Activated CD8-positive, alpha-beta memory T cell treated with anti-CD3 and anti-CD28 coated beads for 1 hour (primary cell): ENCODE results near the gene SLC9A9.
"Not testable (repeated sequence)": the region's sequence is repeated elsewhere in the genome, so short reads cannot be mapped to it uniquely, and the experiment has no call there.

Experiments
- DNase-seq, 2 donors: peaks; one replicate each; pipeline ENCODE4 v3.0.0-alpha.2; 2020; ENCODE audit warnings: low read depth in 1 of 2; ENCODE audit errors: extremely low read depth in 1 of 2

SLC9A9 gene

GRCh38 chr3:143478115-143478693, 370.1 kb downstream of the SLC9A9 start:
- no peak for DNase-seq

DNA sequence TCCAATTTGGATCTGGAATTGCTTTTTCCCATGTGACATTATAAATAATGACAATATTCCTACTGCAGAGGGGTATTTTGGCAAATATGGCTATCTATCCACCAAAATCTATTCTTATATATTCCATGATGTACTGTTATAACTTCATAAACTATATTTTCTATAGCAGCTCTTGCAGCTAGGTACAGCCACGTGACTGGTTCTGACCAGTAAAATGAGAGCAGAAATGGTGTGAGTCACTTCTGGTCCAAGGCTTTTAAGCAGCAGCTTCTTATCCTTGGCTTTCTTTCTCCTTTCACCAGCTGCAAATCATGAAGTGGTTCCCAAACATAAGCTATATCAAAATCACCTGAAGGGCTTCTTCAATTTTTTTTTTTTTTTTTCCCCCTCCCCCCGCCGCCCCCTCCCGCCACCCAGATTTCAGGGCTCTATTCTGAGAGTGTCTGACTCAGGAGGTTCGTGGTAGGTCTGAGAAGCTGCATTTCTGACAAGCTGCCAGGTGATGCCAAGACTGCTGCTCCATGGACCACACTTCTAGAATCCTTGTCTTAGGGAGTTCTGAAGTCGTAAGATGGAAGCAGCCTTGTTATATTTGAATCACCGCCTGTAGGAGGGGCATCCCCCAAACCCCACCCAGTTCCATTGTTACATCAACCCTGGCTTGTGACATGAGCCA, 371.2 kb downstream of the SLC9A9 start:
- DNase-seq, result no peak

GRCh38 chr3:143475981-143476380, 372.3 kb downstream of the SLC9A9 start:
- DNase-seq, result no peak

- no peak for DNase-seq
Observed at GRCh38 chr3:143472731-143473523, 375.3 kb downstream of the SLC9A9 start.

DNA sequence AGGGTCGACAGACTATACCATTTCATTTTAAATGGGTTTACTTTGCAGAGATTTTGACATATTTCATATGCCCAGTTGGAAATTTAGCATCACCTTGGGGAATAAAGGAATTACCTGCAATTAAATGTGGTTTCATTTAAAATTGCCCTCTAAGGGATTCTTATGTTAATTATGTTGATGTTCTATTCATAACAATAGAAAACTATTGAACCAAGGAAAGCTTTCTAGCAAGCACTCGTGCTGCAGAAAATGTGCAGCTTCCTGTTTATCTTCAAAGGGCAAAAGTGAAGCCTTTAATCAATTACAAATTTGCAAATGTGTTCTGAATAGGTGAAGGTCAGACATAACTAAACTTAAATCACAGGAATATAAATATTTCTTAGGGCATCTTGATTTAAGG, 376.6 kb downstream of the SLC9A9 start:
- DNase-seq, result no peak

DNA sequence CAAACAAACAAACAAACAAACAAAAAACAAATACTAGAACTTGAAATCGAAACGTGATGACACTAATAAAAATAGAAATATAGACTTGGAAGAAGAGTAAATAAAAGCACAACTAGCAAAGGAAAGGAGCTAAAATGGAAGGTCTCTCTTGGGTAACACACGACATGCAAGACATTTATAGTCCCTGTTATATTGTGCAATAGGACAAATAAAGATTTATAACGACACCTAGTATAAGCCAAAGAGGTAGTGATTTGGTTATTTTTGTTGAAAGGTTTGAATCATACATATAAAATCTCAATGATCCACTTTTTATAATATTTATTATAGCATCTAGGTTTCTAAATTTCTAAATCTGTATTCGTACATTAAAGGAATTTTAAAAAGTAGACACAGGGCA, 379.1 kb downstream of the SLC9A9 start:
- no peak for DNase-seq

- DNase-seq, result no peak
Observed at GRCh38 chr3:143465666-143466065, 382.6 kb downstream of the SLC9A9 start.

GRCh38 chr3:143464850-143465249, 383.4 kb downstream of the SLC9A9 start:
- no peak for DNase-seq

DNA sequence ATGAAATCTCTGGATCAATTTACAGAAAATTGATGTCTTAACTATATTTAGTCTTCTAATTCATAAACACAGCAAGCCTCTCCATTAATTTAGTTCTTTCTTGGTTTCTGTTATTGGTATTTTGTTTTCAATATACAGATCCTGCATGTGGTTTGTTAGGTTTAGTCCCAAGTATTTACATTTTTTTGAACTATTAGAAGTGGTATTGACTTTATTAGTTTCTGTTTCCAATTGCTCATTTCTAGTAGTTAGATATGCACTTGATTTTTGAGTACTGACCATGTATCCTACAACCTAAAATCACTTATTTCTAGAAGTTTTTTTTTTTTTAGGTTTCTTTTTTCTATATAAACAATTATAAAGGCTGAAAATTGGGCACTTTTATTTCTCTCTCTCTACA, 392.8 kb downstream of the SLC9A9 start:
- no peak for DNase-seq

DNA sequence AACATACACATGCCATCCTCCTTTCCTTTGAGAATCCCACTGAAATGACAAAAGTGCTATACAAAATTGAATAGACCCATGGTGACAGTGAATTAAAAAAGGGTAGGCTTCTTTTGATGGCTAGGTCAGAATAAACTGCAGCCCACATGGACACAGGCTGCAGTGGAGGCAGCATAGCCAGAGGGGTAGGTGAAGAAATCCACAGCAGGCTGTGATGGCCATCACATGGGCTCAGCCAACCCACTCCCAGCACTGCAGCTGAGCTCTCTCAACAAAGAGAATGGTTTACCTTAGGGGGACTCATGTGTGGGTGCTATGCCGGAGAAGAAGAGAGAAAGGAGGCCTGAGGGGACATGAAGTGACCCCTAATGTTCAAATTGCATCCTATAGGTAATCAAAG, 397.6 kb downstream of the SLC9A9 start:
- DNase-seq, result no peak

- no peak for DNase-seq
Observed at GRCh38 chr3:143447491-143447890, 400.8 kb downstream of the SLC9A9 start.

GRCh38 chr3:143445118-143445517, 403.1 kb downstream of the SLC9A9 start:
- no peak for DNase-seq

DNA sequence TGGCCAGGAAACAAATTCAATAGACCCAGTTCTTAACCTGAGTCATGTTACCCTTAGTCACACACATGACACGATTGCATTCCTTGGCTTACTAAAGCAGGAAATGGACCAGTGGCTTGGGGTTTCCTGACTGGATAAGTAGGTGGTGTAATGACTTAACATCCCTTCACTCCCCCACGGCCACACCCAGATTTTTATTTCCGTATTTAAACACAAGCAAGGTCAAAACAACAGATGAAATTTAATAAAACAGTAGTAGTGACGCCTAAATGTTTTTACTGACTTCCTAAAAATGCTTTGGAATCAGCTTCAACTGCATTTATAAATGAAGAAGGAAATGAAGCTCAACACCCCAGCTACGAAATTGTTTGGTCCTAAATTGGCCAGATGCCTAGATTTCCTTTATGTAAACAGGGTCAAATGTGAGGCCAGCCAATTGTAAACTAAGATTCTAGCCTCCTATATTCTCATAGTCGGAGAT, 404.4 kb downstream of the SLC9A9 start:
- no peak for DNase-seq

GRCh38 chr3:143442814-143443447, 405.3 kb downstream of the SLC9A9 start:
- no peak for DNase-seq

- DNase-seq, result no peak
Observed at GRCh38 chr3:143441516-143442171, 406.6 kb downstream of the SLC9A9 start.

DNA sequence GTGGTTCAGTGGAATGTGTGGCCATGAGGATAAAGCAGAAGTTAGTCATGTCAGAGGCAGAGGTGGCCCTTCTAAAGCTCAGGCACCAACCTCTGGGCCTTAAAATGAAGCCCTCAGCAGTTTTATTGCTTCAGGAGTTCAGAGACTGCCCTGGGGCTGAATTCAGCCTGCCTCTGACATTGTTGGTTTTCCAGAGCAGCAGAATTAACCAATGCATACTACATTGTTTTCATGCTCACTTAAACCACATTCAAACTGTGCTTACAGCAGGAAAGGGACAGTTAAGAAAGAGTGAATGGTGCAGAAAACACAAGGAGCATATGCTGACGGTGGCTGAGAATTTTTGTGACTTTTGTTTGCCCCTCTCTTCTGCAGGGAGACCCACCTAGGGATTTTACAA, 408.5 kb downstream of the SLC9A9 start:
- DNase-seq, result no peak

DNA sequence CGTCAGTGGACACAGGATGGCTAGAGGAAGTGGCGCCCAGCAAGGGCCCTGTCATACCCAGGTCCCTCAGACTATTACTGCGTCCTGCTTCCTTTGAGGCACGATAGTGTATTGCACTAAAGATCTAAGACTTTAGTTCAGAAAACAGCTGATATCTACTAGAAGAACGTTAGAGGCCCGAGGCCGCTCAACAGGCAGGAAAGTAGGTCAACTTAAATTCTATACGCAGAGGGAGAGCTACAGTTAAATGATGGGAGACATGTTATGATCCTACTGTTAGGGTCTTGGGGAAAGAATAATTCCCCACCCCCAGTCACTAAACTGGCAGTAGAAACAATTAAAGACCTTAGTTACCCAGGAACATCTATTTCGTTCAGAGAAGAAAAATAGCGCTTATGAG, 410.9 kb downstream of the SLC9A9 start:
- no peak for DNase-seq

GRCh38 chr3:143436231-143436930, 411.9 kb downstream of the SLC9A9 start:
- DNase-seq, result no peak

DNA sequence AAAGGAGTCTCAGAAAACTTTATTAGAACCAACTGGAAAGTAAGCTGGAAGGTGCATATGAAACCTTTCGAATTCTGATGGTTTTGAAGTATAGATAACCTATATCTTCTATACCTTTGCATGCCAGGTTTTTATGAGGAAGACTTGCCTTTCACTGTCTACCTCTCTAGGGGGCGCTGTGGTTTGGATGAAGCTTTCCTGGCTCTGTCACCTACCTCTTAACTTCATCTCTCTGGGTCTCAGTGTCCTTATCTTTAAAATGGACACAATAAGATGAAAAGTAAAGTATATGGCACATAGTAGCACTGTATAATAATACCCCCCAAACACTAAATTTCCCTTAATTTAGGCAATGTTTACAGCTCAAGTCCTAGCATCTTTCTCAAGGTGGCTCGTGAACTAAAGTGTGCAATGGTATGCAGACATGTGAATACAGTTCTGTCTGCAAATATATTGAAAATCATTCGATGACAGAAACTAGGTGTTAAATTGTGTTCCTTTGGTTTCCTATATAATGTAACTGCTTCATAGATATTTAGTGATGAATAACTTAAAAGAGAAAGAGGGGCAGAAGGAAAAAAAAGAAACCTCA, 414.4 kb downstream of the SLC9A9 start:
- DNase-seq, result no peak

GRCh38 chr3:143431298-143431697, 417.0 kb downstream of the SLC9A9 start:
- DNase-seq, result not testable (repeated sequence)
